ENCODE results near the gene PHTF1.

GRCh38 chr1:113749402-113749801 lies 9.9 kb downstream of the PHTF1 start:
- TF ChIP-seq CTCF (conservative IDR thresholded peaks at IDR 0.05 in 1 of 2, IDR thresholded peaks at IDR 0.05 in 1 of 2; ENCODE audit: extremely low read depth in 1 of 2, insufficient read depth in 1 of 2, low read depth in 1 of 2, low read length in 2 of 2) (no peak), EZH2 (IDR thresholded peaks at IDR 0.05; ENCODE audit: borderline replicate concordance, low read length) (no peak)

All from mammary epithelial cell (primary cell).